Urinary bladder (tissue), 4 donors: ENCODE measurements around the gene DHCR7. TPM values are rescaled to one million over a fixed set of nuclear protein-coding genes. Genes with fewer than 3 reads are reported as not detected.

Experiments
- DNase-seq: peaks from one replicate; pipeline ENCODE4 v3.0.0-alpha.2; 2015; ENCODE audit errors: extremely low spot score
- H3K27ac ChIP-seq: one replicate; pipeline ENCODE4 v1.5.1; 2013; ENCODE audit warnings: low read depth, mild to moderate bottlenecking, moderate library complexity
- H3K36me3 ChIP-seq: one replicate; pipeline ENCODE4 v1.6.1; 2013; ENCODE audit warnings: mild to moderate bottlenecking, moderate library complexity; ENCODE audit not compliant: insufficient read depth
- H3K4me1 ChIP-seq: one replicate; pipeline ENCODE4 v1.6.1; 2013; ENCODE audit warnings: mild to moderate bottlenecking, moderate library complexity; ENCODE audit not compliant: insufficient read depth
- H3K4me3 ChIP-seq: one replicate; pipeline ENCODE4 v1.5.1; 2013; ENCODE audit warnings: low read depth, low read length
- WGBS: extraction: QIAGEN DNeasy Blood & Tissue Kit; methylation state at CpG from one replicate; pipeline ENCODE4 v1.1.7; 2013; 5-methylcytosine and 5-hydroxymethylcytosine counted together
- polyA plus RNA-seq: library from polyadenylated mRNA; stranded (reverse); fragments of 200-250 nt; gene quantifications from one replicate; pipeline ENCODE4 v1.2.3, GENCODE V29; 2013
- total RNA-seq: library from RNA; depleted of rRNA; stranded (reverse); fragments of >200 nt; gene quantifications from one replicate; pipeline ENCODE4 v1.2.3, GENCODE V29; 2014
- donor health status: healthy with polysubstance abuse.
- donor health status: healthy.

Gene DHCR7
- total and polyA plus RNA-seq, 2 donors = 8.5 to 11.3 TPM

DNA sequence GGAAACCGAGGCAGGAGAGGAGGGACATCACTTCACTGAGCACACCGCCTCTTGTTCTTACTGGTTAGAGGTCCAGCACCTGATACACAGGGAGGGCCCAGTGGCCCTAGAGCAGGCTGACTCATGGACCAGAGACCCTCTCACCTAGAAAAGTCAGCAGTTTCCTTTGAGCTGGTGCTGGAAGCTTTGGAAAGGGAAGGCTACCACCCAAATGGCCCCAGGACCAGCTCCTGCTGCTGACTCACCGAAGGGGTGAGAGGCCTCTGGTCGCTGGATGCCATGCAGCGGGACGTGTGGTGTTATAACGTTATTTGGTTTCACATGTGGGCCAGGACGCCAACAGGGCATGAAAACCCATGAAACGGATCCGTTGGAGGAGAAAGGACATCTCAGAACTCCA lies 8.6 kb upstream of the DHCR7 start:
- no peak overlapping the region for H3K27ac ChIP-seq
- no peak overlapping the region for H3K4me3 ChIP-seq
- H3K4me1 ChIP-seq = no peaks in the 10 kb centered on the region
- no peaks in the 10 kb centered on the region for H3K36me3 ChIP-seq
- WGBS = 96% methylated on average over 10 of the region's 10 CpGs
- no peak for DNase-seq

DNA sequence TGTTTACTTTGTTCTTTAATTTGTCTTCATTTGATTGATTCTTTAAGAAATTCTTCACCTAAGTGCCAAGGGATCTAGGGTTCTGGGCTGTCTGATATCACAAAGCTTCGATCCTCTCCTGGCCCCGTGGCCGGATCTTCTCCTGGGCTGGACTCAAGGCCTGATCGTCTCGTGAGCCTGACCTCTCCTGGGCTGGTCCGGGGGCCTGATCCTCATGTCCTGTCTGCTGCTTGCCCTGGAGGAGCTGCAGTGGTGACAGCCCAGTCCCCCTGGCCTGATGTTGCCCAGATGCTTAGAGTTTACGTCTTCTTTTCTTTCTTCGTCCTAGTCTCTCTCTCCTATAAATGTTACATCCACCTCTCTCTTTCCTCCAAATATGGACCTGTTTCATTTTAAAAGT lies 8.1 kb upstream of the DHCR7 start:
- 89% methylated on average over 8 of the region's 8 CpGs for WGBS
- H3K4me1 ChIP-seq = no peaks in the 10 kb centered on the region
- H3K4me3 ChIP-seq = no peak overlapping the region
- H3K27ac ChIP-seq = no peak overlapping the region
- DNase-seq = no peak
- H3K36me3 ChIP-seq = no peaks in the 10 kb centered on the region

DNA sequence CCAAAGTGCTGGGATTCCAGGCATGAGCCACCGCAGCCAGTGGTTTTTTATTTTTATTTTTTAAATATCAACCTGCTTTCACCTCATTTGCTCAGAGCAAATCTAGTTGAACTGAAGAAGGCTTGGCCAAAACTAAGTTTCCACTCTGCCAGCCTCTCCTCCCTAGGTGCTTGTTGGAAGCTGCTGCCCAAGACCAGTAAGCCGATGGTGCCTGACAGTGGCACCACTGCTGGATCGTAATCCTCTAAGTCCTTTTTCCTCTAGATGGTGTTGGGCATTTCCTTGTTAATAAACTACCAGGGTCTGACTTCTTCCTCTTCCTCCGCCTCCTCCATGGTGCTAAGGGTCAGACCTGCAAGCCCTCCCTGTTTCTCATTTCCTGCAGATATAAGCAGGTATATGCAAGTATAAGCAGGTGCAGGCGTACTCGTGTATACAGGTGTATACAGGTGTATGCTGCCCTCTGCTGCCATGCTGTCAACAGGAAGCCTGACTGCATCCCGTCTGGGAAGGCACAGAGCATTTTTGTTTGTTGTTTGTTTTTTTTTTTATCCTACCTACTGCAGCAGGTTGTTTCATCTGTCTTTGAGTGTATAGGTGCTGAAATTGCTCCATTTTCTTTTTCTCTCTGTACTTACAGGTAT lies 6.4 kb upstream of the DHCR7 start:
- DNase-seq = no peak
- no peaks in the 10 kb centered on the region for H3K36me3 ChIP-seq
- H3K4me3 ChIP-seq = no peak overlapping the region
- H3K27ac ChIP-seq = no peak overlapping the region
- WGBS = 65% methylated on average over 7 of the region's 7 CpGs
- no peaks in the 10 kb centered on the region for H3K4me1 ChIP-seq

DNA sequence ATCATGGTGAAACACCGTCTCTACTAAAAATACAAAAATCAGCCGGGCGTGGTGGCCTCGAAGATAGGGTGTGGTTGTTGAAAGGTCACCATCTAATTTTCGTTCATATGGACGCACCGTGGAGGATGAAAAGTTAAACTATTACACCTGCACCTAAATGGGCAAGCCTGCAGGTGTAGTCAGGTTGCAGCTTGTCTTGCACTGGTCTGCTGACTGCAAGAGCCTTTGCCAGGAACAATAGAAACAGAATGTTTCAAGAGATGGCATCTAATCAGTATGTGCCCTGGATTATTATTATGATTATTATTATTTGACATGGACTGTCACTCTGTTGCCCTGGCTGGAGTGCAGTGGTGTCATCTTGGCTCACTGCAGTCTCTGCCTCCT lies 5.7 kb upstream of the DHCR7 start:
- H3K36me3 ChIP-seq = no peaks in the 10 kb centered on the region
- no peak overlapping the region for H3K27ac ChIP-seq
- no peak for DNase-seq
- 72% methylated on average over 7 of the region's 7 CpGs for WGBS
- H3K4me3 ChIP-seq = peak overlapping the region; percentile 84
- H3K4me1 ChIP-seq = no peaks in the 10 kb centered on the region

DNA sequence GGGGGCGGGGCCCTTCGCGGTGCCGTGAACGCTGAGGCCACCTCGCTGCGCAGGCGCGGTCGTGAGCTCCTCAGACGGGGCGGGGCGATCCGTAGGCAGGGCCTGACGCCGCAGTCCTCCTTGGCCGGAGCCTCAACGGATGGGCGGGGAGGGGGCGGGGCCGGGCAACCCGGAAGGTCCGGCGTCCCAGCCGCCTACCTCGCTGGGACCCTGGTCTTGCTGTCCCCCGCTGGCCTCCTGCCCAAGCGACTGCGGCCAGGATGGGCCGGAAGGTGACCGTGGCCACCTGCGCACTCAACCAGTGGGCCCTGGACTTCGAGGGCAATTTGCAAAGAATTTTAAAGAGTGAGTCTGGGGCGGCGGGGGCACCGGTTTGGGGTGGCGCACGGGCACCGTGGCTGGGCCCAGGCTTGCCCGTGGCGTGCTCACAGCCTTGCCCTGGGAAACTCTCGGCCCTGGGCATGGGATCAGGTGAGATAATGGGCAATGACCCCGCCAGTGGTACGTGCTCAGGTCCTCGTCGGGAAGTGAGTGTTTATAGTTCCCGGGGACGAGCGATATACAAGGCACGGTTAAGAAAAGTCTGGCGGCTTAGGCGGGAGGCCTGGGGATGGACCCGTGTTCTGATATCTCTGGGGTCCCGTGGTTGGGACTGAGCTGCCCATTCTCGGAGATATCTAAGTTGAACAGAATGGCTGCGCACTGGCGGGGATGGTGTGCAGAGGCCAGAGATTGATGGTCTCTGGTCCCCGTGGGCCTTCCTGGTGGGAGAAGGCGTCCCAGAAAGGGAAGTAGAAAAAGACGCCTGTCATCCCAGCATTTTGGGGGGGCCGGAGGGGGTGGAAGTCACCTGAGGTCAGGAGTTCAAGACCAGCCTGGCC lies 5.1 kb upstream of the DHCR7 start, which contains the start of gene NADSYN1:
TSS of gene NADSYN1 (plus strand) at position 167 of the 881 bp plus-strand sequence. CDS start at position 261, 94 bp downstream.
- Histone ChIP-seq H3K27ac (peak within 1 kb of the TSS; percentile 63), H3K4me1 (no peaks in the 10 kb centered on the region), H3K4me3 (peak within 1 kb of the TSS; percentile 84), H3K36me3 (no peaks in the 10 kb centered on the region)
- DNase-seq = peak; percentile 89
- WGBS = 2% methylated on average over 61 of the region's 61 CpGs

DNA sequence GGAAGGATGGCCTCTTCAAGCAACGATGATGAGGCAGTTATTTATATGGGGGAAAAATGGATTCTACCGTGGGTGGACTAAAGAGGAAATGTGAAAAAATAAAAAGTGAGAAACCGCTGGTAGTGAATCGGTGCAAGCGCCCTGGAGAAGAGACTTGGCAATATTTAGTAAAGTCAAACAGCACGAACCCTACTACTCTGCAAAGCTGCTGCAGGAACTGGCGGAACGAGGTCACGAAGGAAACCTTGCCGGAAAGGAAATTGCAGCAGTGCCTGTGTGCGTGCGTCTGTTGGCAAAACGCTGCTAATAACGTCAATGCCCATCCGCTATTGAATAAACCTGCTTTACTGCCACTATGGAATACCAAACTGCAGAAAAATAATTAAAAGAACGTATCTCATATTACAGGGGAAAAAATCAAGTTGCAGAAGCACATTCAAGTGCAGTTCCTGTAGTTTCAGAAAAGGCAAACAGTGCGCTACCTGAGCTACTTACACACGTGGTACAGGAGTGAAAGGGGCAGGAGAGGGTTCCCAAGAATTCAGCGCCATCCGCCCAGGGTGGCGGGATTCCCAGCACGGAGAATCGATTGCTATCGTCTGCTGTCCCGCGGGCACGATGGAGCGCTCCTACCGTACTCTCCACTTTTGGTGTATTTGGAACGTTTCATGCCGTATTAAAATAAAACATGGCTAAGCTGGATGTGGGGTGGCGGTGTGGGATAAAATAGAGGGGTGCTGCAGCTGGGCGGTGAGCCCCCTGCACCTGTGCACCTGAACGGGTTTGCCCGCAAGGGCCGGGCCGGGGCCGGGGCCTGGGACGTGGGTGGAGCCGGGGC lies 4.2 kb upstream of the DHCR7 start:
- no peak for DNase-seq
- H3K4me1 ChIP-seq = no peaks in the 10 kb centered on the region
- H3K27ac ChIP-seq = peak overlapping the region; percentile 11
- no peaks in the 10 kb centered on the region for H3K36me3 ChIP-seq
- H3K4me3 ChIP-seq = peak overlapping the region; percentile 84
- 14% methylated on average over 40 of the region's 40 CpGs for WGBS

DNA sequence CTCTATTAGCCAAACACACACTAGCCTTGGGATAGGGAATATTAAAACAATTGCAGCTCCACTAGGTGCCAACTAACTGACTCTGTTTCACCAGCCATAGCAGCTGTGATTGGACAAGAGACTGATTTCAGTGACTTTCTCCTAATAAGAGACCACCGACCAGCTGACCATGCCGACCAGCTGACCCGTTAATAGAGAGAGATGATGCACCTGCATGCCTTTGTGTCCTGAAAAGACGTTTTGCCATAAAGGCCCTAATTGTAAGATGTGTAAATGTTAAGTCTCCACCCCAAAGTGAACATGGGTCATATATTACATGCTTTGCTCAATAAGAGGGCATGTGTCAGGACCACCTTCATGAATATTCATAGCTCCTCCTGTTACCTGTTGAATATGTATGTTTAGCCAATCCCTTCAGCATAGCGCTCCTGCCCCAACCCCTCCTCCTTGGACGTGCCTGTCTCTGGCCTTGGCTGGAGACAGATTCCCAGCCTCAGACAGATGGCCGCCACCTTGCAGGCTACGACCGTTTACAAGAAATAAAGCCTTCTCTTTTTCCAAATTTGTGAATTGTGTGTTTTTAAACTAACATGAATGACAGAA lies 3.5 kb upstream of the DHCR7 start:
- Histone ChIP-seq H3K4me1 (no peaks in the 10 kb centered on the region), H3K4me3 (no peak overlapping the region), H3K27ac (no peak overlapping the region), H3K36me3 (no peaks in the 10 kb centered on the region)
- DNase-seq = no peak
- WGBS = 75% methylated on average over 9 of the region's 9 CpGs

DNA sequence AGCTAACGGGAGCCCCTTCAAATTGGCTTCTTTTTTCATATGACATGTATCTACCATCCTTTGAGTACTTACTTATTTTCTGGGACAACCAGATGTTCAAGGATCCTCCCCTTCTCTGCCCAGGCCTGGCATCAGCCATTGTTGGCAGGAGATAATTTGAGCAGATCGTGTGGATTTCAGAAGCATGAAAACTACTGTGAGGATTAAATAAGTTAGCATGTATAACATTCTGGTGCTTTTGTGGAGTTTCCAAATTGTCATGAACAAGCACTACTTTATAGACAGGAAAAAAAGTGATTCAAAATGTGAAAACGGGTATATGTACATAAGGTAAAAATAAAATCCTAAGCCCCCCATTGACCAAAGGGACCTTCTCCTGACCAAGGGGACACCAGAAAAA lies 2.7 kb upstream of the DHCR7 start:
- DNase-seq = no peak
- H3K4me1 ChIP-seq = no peaks in the 10 kb centered on the region
- 90% methylated on average over 3 of the region's 3 CpGs for WGBS

DNA sequence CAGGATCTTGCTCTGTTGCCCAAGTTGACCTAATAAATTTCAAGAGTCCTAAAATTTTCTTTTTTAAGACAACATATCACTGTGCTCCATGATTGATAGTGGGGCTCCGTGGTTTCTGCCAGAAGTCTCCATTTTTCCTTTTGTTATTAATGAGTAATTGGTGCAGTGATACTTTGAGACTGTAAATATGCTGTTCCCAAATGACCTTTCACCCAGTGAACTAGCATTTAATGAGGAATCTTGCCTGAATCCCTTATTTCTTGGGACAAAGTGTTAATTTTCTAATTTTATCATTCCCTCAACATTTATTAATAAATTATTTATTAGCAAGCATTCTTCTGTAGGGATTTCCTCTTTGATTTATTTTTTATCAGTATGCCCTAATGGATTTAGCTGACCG lies 2.3 kb upstream of the DHCR7 start:
- DNase-seq = no peak
- 77% methylated on average over 2 of the region's 2 CpGs for WGBS

More for the DNA sequence above, 2.7 kb upstream of the DHCR7 start:
- no peak overlapping the region for H3K4me3 ChIP-seq
- no peaks in the 10 kb centered on the region for H3K36me3 ChIP-seq
- H3K27ac ChIP-seq = no peak overlapping the region

DNA sequence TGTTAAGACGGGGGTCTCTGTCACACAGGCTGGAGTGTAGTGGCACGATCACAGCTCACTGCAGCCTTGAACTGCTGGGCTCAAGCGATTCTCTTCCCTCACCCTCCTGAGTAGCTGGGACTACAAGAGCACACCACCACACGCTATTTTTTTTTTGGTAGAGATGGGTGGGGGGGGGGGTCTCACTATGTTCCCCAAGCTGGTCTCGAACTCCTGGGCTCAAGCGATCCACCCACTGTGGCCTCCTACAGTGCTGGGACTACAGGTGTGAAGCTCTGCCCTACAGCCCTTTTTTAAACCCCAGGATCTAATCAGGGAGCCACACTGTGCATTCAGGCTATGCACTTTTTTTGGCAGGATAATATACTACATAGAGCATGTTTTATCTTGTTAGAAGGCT lies 1.4 kb upstream of the DHCR7 start:
- DNase-seq = no peak
- 46% methylated on average over 6 of the region's 6 CpGs for WGBS
- Histone ChIP-seq H3K4me1 (no peaks in the 10 kb centered on the region), H3K27ac (peak overlapping the region; percentile 48), H3K4me3 (no peak overlapping the region), H3K36me3 (no peaks in the 10 kb centered on the region)

More for the DNA sequence above, 2.3 kb upstream of the DHCR7 start:
- Histone ChIP-seq H3K4me3 (no peak overlapping the region), H3K36me3 (no peaks in the 10 kb centered on the region), H3K4me1 (no peaks in the 10 kb centered on the region), H3K27ac (no peak overlapping the region)

DNA sequence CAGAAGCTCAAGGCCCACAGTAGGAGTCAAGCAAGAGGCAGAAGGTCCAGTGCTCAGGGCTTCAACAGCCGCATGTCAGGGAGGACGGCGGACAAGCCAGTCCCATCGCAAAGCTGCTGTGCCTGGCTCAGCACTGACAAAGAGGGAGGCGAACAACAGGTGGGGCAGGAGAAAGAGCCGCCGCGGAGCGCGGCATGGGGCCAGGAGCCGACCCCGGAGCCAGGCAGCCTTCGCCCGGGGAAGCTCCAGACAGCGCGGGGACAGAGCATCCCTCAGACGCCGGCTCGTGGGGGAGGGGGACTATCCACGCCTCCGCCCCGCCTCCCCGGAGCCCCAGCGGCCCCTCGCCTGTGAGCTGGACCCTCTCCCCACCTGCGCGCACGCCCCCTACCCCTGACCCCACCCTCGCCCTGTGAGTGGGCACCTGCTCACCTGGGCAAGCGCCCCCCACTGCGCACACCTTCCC lies 369 bp downstream of the DHCR7 start:
- H3K4me1 ChIP-seq = no peaks in the 10 kb centered on the region
- no peak for DNase-seq
- H3K27ac ChIP-seq = no peak overlapping the region
- WGBS = under 1% methylated on average over 31 of the region's 31 CpGs
- H3K4me3 ChIP-seq = peak overlapping the region; percentile 70
- no peaks in the 10 kb centered on the region for H3K36me3 ChIP-seq

DNA sequence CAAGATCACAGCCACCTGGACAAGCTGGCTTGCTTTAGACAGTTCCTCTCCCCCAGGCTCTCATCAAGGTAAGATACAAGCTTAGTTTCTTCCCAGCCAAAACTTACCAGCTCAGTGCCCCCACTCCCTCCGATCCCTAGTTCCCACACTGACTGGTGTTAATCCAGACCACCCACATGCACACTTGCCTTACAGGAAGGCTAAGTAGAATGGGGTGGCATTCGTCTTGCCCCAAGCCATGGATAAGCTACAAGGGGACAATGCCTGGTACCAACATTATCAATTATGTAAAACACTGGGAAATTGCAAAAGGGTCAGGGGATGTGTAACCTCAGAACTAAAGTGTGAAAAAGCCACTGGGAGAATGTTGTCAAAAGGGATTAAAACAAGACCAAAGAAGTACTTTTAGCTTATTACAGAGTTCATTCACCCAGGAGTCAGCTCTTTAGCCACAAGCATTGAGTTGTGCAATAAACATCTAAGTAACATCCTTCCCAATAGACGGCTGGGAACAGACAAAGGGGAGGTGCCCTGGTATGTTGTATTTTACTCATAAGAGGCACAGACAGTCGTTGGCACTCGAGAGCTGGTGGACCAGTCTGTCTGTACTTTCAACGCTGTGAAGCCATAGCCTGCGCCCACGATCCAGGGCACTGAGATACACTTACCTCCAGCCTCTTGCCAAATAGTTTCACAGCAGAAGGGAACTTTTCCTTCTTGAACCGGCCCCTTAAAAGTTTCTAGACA lies 1.1 kb downstream of the DHCR7 start:
- 52% methylated on average over 9 of the region's 9 CpGs for WGBS
- Histone ChIP-seq H3K4me1 (no peaks in the 10 kb centered on the region), H3K4me3 (no peak overlapping the region), H3K27ac (no peak overlapping the region), H3K36me3 (no peaks in the 10 kb centered on the region)
- no peak for DNase-seq
